HG03064 (cell line): ENCODE measurements around the gene RAB27B.
"Not testable (repeated sequence)": the region's sequence is repeated elsewhere in the genome, so short reads cannot be mapped to it uniquely, and the experiment has no call there.

Experiments
- ATAC-seq: cut with Tn5 transposase; IDR thresholded peaks from one replicate; pipeline ENCODE4 v1.9.1; 2021; ENCODE audit warnings: low read depth; ENCODE audit not compliant: unreplicated experiment

The RAB27B gene, protein sequence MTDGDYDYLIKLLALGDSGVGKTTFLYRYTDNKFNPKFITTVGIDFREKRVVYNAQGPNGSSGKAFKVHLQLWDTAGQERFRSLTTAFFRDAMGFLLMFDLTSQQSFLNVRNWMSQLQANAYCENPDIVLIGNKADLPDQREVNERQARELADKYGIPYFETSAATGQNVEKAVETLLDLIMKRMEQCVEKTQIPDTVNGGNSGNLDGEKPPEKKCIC

DNA sequence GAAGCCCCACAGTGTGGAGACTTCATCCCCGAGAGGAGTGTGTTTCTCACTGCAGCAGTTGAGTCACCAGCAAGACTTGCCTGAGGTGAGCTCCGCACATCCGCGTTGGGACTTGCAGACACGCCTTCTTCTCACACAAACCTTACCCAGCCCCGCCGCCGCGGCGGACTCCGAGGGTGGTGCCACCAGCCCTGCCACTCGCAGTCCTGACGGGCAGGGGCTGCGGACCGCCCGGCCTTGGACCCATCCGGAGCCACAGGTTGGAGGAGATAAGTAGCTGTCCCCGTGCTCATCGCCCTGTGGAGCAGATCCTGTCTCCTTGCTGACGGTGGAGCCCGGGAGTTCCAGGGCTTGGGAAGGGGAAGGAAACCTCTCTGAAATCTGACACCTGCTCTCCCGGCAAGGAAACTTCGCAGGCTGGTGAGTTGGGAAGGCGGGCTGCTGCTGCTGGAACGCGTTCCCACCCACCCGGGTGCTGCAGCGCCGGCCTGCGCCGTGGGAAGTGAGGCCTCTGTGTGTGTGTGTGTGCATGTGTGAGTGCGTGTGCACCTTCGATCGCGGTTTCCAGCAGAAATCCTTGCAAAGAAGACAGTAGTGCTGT is at the start of gene RAB27B:
Gene RAB27B, plus strand, starts transcription at position 197 of the 601 bp plus-strand sequence. CDS start 49,109 bp downstream, outside the sequence.
- ATAC-seq = no peak

DNA sequence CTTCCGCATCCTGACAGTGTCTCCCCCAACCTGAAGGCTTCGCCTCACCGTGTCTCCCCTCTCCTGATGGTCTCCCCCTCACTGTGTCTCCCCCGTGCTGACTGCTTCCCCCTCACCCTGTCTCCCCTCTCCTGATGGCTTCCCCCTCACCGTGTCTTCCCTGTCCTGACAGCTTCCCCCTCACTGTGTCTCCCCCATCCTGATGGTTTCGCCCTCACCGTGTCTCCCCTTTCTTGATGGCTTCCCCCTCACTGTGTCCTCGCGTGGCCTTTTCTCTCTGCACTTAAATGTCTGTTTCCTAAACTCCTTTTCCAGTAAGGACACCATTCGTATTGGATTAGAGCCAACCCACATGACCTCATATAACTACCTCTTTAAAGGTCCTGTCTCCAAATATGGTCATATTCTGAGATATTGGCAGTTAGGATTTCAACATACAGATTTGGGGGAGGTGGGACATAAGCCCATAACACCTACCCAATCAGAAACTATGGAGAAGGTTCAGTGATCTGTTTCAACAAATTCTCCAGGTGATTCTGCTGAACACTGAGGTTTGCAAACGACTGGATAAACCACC is 47.9 kb upstream of the RAB27B start:
- ATAC-seq = no peak

DNA sequence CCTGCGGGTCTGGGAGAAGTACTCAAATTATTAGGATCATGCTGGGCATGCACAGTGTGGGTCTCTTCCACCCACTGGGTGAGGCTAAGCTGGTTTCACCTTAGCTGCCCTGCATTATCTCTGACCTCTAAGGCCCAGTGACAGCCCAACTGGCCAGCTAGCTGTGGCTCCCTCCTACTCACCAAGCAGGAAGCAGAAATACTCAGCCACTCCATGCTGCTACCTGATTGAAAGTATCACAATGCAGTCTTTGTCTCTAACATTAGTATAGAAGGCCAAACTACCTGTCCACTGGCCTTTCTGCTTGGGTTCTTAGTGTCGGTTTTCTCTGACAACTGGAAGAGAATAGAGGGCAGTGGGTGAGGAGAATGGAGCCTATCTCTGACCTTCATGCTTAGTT is 47.3 kb upstream of the RAB27B start:
- ATAC-seq = no peak

DNA sequence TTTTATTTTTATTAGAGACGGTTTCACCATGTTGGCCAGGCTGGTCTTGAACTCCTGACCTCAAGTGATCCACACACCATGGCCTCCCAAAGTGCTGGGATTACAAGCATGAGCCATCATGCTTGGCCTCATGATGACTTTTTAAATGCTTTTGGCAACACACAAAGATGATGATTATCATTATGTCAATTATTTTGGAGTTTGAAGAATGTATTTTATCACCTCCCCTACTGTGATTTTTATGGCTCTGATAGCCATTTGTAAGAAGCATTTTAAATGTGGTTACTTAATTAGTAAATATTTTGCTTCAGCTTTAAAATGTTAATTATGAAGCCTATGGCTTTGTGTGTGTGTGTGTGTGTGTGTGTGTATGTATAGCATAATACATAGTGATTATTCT is 45.1 kb upstream of the RAB27B start:
- ATAC-seq = no peak

DNA sequence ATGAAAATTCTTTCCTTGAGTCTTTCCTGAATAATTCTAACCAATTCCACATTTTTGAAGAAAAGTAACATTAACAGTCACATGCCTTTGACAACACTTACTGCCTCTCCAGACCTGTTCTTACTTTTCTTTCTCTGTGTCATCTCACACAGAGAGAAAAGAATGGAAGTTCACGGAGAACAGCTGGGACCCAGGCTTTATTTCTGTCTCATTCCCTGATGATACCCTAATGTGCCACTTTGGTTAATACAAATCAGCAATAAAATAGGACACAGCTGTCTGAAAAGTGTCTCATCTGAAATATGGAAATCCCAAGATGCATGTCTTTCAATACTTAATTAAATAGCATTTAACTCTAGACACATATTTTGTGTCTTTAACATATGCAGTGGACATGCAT is 42.1 kb upstream of the RAB27B start:
- no peak for ATAC-seq

DNA sequence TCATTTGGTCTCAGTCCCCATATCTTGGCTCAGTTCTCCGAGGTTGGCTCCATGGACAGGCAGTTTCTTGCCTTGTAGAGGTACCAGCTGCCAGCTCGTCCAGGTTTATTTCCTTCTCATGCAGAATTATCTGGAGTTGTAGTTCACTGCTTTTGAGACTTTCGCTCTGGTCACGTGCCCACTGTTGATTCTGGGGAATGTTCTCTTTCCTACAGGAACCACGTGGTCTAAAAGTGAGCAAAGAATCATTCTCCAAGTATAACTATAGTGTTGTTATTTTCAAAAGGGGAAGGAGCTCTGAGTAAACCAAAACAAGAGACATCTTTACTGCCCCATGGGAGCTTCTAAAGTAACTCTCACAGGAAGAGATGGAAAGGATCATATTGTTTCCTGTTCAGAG is 41.2 kb upstream of the RAB27B start:
- ATAC-seq = no peak

DNA sequence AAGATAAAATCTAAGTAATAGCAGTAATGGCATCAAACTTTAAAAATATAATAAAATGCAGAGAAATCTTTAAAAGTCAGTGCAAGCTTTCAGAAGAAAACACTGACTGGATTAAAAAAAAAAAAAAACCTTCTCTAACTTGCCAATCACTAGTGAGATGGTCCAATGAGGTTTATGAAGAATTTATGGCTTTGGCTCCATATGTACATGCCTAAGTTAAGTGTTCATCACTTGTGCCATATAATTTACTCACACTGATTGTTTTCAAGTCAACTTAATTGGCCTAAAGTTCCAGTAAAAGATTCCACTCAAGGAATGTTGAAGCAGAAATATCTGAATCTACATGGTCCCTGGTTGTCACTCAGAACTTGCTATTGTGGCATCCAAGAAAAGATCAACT is 40.7 kb upstream of the RAB27B start:
- no peak for ATAC-seq

DNA sequence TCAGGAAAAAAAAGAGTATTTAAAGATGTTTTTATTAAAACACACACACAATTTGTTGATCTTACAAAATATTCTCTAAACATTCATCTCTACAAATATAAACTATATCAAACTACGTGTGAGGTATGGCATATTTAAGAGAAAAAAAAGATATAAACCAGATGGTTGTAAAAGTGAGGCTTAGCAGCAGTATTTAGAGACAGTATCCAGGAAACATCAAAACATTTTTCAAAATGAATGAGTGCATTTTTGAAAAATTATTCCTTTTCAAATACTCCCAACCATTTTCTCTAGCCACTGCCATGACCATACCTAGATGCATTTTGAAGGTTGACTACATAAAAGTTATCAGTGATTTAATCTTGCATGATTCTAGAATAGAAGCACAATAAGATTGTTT is 38.2 kb upstream of the RAB27B start:
- ATAC-seq = no peak

DNA sequence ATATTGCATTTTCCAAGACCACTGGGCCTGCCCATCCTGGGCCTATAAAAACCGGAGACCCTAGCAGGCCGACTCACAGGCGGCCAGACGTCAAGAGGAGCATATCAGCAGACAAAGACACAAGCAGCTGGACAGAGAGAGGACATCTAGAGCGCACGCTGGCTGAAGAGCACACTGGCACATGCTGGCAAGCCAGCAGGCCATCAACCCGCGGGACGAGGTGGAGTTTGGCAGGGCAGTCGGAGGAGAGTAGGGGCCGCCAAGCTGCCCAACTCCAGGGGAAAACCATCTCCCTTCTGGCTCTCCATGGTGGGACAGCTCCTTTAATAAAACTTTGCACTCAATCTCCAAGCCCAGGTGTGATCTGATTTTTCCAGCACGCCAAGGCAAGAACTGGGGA is 36.6 kb upstream of the RAB27B start:
- ATAC-seq = no peak

DNA sequence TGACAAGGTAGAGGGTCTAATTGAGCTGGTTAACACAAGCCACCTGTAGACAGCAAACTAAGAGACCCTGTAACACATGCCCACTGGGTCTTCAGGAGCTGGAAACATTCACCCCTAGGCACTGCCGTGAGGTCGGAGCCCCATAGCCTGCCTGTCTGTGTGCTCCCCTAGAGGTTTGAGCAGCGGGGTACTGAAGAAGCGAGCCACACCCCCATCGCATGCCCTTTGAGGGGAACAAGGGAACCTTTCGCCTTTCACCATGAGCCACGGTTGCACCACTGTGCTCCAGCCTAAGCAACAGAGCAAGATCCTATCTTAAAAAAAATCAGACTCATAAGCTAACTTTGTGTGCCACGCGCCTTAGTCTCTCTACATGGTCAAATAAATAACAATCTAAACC is 36.2 kb upstream of the RAB27B start:
- no peak for ATAC-seq

DNA sequence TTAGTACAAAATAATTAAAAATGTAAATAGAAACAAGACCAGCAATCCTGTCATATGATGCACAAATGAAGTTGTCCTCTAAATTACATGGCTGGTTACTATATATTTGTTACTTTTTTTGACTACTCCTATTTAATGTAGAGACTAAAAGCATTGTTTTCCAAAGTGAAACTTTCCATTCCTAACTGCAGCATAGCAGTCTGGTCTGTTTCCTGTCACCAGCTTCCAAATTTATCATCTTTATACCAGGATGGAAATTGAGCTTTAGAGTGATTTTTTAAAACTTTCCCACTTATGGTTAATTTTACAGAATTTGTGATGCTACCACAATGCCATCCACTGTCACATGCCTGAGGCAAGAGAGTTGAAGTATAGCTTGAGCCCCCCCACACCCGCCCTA is 33.5 kb upstream of the RAB27B start:
- ATAC-seq = no peak

DNA sequence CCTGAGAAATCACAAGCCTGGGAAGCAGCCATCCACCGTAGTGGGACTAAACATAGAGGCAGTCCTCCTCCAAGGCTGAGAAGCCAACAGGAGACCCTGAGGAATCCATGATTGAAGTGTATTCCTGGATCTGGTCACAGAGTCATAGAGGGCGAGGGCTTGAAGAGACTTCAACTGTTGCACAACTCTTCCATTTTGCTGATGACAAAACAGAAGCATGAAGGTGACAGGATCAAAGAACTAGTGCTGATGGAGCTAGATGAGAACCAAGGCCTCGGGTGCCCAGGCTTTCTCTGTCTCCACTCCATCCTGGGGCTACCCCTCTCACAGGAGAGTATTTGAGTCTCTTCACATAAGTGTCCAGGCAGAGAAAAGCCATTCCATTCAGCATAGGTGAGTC is 30.1 kb upstream of the RAB27B start:
- no peak for ATAC-seq

DNA sequence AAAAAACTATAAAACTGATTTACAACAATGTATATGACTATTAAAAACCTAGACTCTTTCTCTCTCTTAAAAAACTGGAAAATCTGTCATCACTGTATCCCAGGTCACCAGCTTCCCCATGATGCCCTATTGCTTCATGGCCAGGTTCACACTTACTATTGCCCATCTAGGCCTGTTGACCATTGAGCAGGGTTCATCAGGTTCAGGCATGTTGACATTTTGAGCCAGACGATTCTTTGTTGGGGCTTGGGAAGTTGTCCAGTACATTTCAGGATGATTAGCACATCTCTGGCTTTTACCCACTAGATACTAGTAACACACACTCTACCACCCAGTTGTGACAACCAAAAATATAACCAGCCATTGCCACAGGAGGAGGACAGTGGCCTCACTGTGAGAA is 26.9 kb upstream of the RAB27B start:
- ATAC-seq = no peak

DNA sequence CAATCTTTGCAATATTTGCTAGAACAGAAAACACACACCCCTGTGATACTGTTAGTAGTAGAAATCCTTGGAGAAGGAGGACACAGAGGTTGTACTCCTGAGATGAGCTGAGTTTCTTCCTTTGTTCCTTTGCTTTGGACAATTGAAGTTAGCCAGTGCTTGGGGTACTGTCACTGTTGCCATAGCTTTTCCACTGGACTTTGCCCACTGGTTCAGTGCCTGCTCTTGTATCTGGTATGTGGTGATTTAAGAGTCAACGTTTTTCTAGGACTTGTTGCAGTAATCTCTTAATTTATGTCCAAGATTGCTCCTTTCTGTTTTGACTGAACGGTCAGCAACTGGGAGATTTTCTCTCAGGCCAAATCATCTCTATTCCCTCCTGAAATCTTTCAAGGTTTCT is 26.1 kb upstream of the RAB27B start:
- no peak for ATAC-seq

DNA sequence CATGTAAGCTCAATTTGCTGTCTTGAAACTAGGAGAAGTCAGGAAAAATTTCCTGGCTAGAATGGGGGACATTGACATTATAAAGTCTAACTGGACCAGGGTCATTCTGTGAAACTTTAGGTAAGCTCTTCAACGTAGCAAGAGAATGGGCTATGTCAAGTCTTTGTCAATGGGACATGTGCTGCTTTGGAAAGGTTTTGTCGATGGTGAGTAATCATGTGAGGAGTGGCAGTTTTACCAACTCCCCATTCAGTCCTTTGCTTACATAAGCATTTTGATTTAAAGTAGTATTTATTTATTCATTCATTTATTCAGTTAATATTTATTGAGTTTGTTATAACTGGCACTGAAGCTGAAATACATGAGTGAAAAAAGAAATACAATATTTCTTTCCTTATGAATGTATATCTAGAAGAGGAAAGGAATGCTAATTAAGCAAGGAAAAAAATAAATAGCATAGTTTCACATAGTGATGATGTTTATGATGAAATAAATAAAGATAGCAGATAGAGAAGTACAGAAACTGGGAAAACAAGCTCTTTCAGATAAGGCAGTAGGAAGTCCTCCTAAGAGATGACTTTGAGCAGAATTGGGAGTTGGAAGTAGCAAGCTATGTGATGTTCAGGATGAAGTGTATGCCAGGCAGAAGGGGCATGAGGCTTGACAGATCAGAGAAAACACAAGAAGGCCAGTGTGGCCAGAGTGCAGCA is 25.4 kb upstream of the RAB27B start:
- ATAC-seq = no peak

DNA sequence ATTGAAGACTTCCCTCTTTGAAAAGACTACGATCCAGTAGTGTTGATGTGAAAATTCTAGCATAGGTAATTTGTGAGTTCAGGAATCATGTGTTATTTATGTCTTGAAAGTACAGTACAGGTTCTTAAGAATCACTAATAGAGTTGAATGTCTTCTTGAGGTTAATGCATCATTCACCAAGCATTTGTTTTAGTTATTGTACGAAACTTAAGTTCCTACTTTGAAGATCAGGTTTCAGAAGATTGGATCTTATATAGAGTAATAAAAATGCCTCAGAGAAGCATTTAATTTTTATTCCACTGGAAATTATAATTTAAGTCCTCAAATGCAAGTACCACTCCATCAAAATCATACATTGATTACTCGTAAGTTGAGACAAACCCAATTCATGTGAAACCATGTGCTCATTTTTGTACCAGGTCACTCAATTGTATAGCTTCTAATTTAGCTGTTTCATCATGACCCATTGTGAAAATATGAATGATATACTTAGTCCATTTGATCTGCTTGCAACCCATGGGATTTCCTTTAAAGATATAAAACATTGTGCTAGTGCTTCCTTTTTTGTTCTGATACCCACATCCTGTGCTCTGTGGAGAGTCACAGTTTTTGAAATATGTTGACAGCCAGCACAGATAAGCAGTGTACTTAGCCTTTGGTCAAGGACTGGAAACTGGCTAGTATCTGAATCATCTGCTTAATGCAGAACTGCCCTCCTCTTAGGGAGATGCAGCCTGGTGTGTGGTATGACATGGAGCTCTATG is 22.5 kb upstream of the RAB27B start:
- no peak for ATAC-seq

DNA sequence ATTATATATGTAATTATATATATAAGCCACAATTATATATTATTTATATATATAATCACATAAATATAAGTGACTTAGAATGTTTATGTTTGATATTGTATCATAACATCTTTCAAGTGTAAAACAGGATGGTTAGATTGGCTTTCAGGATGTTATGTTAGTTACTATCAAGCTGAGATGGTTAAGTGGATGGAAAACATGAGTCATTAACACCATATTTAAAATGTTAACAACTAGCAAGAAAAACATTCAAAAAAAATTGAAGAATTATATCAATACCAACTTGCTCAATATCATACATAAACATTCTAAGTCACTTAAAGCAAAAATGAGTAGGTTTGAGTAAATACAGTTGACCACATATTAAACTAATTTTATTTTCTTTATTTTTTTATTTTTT is 21.8 kb upstream of the RAB27B start:
- no peak for ATAC-seq

DNA sequence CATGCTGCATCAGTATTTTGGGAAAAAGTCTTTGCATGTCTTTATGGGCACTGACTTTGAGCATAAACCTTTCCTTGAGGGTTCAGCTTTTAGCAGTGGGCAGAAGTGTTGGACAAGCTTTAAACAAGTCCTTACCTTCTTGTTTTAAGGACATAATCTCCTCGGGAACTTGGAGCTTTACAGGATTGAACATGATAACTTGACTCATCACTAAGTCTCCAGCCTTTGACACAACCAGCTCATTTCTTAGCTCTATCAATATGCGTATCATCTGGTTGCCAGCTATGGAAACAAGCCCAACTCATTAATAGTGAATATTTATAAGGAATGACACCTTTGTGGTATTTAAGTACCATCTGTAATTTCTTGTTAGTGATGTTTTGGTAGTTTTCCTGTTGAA is 21.0 kb upstream of the RAB27B start:
- no peak for ATAC-seq

DNA sequence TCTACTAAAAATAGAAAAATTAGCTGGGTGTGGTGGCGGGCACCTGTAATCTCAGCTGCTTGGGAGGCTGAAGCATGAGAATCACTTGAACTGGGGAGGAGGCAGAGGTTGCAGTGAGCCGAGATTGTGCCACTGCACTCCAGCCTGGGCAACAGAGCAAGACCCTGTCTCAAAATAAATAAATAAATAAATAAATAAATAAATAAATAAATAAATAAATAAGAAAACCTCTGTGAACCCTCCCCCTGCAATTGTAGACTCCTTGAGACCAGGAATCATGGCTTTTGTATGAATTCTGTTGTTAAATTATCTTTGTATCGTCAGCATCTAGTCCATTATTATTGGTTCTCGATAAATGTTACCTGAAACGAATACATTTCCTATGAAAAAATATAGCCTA is 17.6 kb upstream of the RAB27B start:
- ATAC-seq = not testable (repeated sequence)

DNA sequence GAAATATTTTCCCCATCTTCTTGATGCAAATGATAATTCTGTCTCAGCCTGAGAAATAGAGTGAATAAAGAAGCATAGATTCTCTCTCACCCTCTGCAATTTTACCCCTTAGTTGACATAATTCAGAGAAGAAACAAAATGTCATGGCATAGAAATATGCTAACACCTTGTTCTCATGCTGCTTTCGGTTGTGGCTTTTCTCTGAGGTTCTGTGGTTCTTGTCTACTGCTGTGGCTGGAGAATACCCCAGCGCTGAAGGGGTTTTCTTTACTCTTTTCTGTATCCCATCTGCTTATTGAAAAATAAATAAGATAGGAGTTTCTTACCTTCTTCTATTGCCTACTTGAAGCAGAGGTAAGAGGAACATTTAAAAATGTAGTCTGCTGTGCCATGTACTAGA is 15.4 kb upstream of the RAB27B start:
- no peak for ATAC-seq

DNA sequence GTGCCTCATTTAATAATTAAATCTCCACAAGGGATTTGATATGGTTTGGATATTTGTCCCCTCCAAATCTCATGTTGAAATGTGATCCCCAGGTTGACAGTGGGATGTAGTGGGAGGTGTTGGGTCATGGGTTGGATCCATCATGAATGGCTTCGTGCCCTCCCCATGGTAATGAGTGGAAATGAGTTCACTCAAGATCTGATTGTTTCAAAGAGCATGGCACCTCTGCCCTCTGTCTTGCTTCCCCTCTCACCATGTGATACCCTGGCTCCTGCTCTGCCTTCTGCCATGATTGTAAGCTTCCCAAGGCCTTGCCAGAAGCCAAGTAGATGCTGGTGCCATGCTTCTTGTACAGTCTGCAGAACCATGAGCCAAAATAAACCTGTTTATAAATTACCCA is 15.0 kb upstream of the RAB27B start:
- ATAC-seq = no peak
